HG02678 (cell line): Measurements from ENCODE around the gene KCTD14.
A peak's percentile ranks its signal among the peaks of the same experiment; 100 is the strongest.
"Not testable (repeated sequence)": the region's sequence is repeated elsewhere in the genome, so short reads cannot be mapped to it uniquely, and the experiment has no call there.

Experiments
- ATAC-seq: cut with Tn5 transposase; IDR thresholded peaks from one replicate; pipeline ENCODE4 v1.9.1; 2021; ENCODE audit warnings: mild to moderate bottlenecking, moderate library complexity; ENCODE audit not compliant: unreplicated experiment

The KCTD14 gene

GRCh38 chr11:78025378-78025777 lies 2.3 kb upstream of the KCTD14 start:
- no peak for ATAC-seq

- ATAC-seq: no peak
These were observed 350 bp upstream of the KCTD14 start for GRCh38 chr11:78023426-78023825.

GRCh38 chr11:78021611-78022010 lies 1.5 kb downstream of the KCTD14 start:
- ATAC-seq: no peak

- ATAC-seq: no peak
These were observed 2.8 kb downstream of the KCTD14 start for GRCh38 chr11:78020246-78020645.

- ATAC-seq: no peak
These were observed 3.3 kb downstream of the KCTD14 start for GRCh38 chr11:78019808-78020207.

GRCh38 chr11:78015878-78016277 lies 7.2 kb downstream of the KCTD14 start:
- no peak for ATAC-seq

GRCh38 chr11:78014937-78015520 lies 8.0 kb downstream of the KCTD14 start:
- not testable (repeated sequence) for ATAC-seq

GRCh38 chr11:78011301-78011700 lies 11.8 kb downstream of the KCTD14 start:
- no peak for ATAC-seq

- no peak for ATAC-seq
These were observed 12.3 kb downstream of the KCTD14 start for GRCh38 chr11:78010755-78011154.

GRCh38 chr11:78010304-78010703 lies 12.8 kb downstream of the KCTD14 start:
- no peak for ATAC-seq

GRCh38 chr11:78009062-78009461 lies 14.0 kb downstream of the KCTD14 start:
- ATAC-seq: no peak

- ATAC-seq: peak; percentile 64
These were observed 22.9 kb downstream of the KCTD14 start for GRCh38 chr11:78000193-78000592.

- no peak for ATAC-seq
These were observed 23.5 kb downstream of the KCTD14 start for GRCh38 chr11:77999446-78000030.

GRCh38 chr11:77994434-77995362 lies 28.4 kb downstream of the KCTD14 start, which contains the start of gene INTS4:
TSS of gene INTS4 (minus strand) at chr11:77994668. CDS start at chr11:77994643, 25 bp downstream.
- ATAC-seq: peak; percentile 98

- ATAC-seq: no peak
These were observed 29.2 kb downstream of the KCTD14 start for GRCh38 chr11:77993902-77994301.

GRCh38 chr11:77990981-77991380 lies 32.1 kb downstream of the KCTD14 start:
- no peak for ATAC-seq

- not testable (repeated sequence) for ATAC-seq
These were observed 36.6 kb downstream of the KCTD14 start for GRCh38 chr11:77986456-77986855.

- ATAC-seq: no peak
These were observed 41.6 kb downstream of the KCTD14 start for GRCh38 chr11:77981346-77981947.

- peak; percentile 88 for ATAC-seq
These were observed 54.7 kb downstream of the KCTD14 start for GRCh38 chr11:77968337-77968736.

GRCh38 chr11:77967753-77968152 lies 55.3 kb downstream of the KCTD14 start:
- no peak for ATAC-seq

GRCh38 chr11:77967121-77967520 lies 56.0 kb downstream of the KCTD14 start:
- no peak for ATAC-seq
